GM12878 (cell line): ENCODE measurements around the gene PARP6. TPM values are rescaled to one million over a fixed set of nuclear protein-coding genes. Genes with fewer than 3 reads are reported as not detected.

Experiments used
- CHD1 ChIP-seq: IDR thresholded peaks from 2 replicates; pipeline ENCODE4 v1.6.1; 2012; ENCODE audit warnings: low read depth, low read length, improper control_type of control experiment
- EED ChIP-seq: sonication (generic); IDR thresholded peaks from 2 replicates; pipeline ENCODE4 v1.6.1; 2016; ENCODE audit warnings: antibody characterized with exemption, low read depth
- EP300 ChIP-seq, 2 experiments: fragments of 150-350 bp in 1 of 2; IDR thresholded peaks; 2 replicates each; pipeline ENCODE4 v1.6.1; 2011 to 2012; ENCODE audit warnings: low read depth in 2 of 2, low read length in 2 of 2, borderline replicate concordance in 1 of 2, improper control_type of control experiment in 1 of 2, inconsistent platforms in 1 of 2; ENCODE audit not compliant: control insufficient read depth in 1 of 2
- IRF4 ChIP-seq: IDR thresholded peaks from 2 replicates; pipeline ENCODE4 v1.6.1; 2011; ENCODE audit warnings: low read depth, low read length
- LARP7 ChIP-seq: fragments of 450-650 bp; IDR thresholded peaks from 2 replicates; pipeline ENCODE4 v1.6.1; 2017; ENCODE audit warnings: mild to moderate bottlenecking
- NBN ChIP-seq: fragments of 450-650 bp; IDR thresholded peaks from 2 replicates; pipeline ENCODE4 v1.6.1; 2016
- POLR2A ChIP-seq: IDR thresholded peaks from 2 replicates; pipeline ENCODE4 v1.6.1; 2011; ENCODE audit warnings: low read depth, mild to moderate bottlenecking, low read length
- RELB ChIP-seq: fragments of 450-650 bp; IDR thresholded peaks from 2 replicates; pipeline ENCODE4 v1.6.1; 2017; ENCODE audit warnings: low read depth, mild to moderate bottlenecking, moderate library complexity
- REST ChIP-seq: IDR thresholded peaks from 2 replicates; pipeline ENCODE4 v1.6.1; 2012; ENCODE audit warnings: mild to moderate bottlenecking, low read depth, low read length
- RFX5 ChIP-seq: IDR thresholded peaks from 2 replicates; pipeline ENCODE4 v1.6.1; 2011; ENCODE audit warnings: low read depth, low read length, improper control_type of control experiment
- SMC3 ChIP-seq: IDR thresholded peaks from 2 replicates; pipeline ENCODE4 v1.6.1; 2011; ENCODE audit warnings: low read length, improper control_type of control experiment, borderline replicate concordance
- WRNIP1 ChIP-seq: IDR thresholded peaks from 2 replicates; pipeline ENCODE4 v1.6.1; 2011; ENCODE audit warnings: low read depth, low read length, improper control_type of control experiment, borderline replicate concordance
- polyA plus RNA-seq, 11 experiments: library from polyadenylated mRNA; depleted of rRNA in 4 of 11; unstranded in 6 of 11; stranded (reverse) in 5 of 11; fragments of >200 nt; fragmentation: Nextera tagmentation in 4 of 11; fragmentation: Illumina TruSeq in 1 of 11; extraction: Ambion mirVana in 4 of 11; extraction: Trizol in 1 of 11; gene quantifications; 1 replicate in 1 of 11; 2 replicates in 10 of 11; pipeline versions ENCODE4 v1.2.1 to v1.2.3, GENCODE V29; 2011 to 2016; ENCODE audit warnings: inconsistent platforms in 2 of 11, missing spikeins in 2 of 11, low read depth in 1 of 11
- total RNA-seq, 4 experiments: library from RNA; depleted of rRNA in 3 of 4; stranded (reverse); fragments of >200 nt in 3 of 4; fragmentation: Illumina TruSeq in 1 of 4; extraction: Trizol in 1 of 4; gene quantifications; 2 replicates each; pipeline versions ENCODE4 v1.2.1 to v1.2.3, GENCODE V29; 2013 to 2021
- TF ChIP-seq, protein P1 (sequence below): fragments of 450-650 bp; IDR thresholded peaks from 2 replicates; pipeline ENCODE4 v1.6.1; 2016; ENCODE audit warnings: mild to moderate bottlenecking, moderate library complexity, borderline replicate concordance
- TF ChIP-seq, protein P2 (sequence below): IDR thresholded peaks from 2 replicates; pipeline ENCODE4 v1.6.1; 2012; ENCODE audit warnings: improper control_type of control experiment, low read depth, low read length; ENCODE audit not compliant: insufficient replicate concordance

The PARP6 gene
- total and polyA plus RNA-seq, 10 of the 15 experiments (the other 5 are each of a cell fraction or from before 2014, with no cell fraction given): 14.3 to 73.5 (median 26.9) TPM

DNA sequence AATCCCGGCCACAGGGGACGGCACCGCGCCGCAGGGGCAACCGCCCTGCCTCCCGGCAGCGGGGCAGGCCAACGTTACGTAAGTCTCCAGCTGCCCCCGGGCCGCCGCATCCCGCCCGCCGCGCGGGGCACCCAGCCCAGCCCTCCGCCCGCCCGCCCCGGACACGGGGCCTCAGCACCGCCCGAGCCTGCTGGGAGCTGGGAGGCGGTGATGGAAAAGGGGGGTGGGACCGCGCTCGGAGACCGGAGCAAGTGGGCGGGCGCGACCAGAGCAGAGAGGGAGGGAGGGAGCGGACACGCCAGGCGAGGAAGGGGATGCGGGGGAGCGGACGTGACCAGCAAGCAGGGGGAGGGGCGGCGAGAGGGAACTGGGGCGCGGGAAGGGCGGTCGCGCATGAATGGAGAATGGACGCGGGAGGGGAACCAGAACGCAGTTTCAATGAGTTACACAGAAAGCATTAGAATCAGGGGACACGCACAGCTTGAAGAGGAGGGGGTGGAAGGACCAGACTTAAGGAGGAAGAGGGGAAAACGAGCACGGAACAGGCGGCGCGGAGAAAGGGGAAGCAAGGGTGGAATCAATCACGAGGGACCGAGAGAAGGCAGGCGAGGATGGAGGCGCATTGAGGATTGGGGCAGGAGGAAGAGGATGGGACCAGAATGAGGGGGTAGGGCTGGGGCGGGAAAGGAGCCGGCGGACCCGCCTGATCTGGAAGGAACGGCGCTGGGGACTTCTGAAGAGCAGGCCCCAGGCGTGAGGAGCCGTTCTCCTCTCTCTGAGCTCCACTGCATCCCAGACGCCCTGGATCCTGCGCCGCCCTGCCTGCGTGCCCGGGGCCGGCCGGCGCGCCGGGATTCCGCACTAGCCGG lies 41.9 kb downstream of the PARP6 start (continued):
- TF ChIP-seq, protein P1, sequence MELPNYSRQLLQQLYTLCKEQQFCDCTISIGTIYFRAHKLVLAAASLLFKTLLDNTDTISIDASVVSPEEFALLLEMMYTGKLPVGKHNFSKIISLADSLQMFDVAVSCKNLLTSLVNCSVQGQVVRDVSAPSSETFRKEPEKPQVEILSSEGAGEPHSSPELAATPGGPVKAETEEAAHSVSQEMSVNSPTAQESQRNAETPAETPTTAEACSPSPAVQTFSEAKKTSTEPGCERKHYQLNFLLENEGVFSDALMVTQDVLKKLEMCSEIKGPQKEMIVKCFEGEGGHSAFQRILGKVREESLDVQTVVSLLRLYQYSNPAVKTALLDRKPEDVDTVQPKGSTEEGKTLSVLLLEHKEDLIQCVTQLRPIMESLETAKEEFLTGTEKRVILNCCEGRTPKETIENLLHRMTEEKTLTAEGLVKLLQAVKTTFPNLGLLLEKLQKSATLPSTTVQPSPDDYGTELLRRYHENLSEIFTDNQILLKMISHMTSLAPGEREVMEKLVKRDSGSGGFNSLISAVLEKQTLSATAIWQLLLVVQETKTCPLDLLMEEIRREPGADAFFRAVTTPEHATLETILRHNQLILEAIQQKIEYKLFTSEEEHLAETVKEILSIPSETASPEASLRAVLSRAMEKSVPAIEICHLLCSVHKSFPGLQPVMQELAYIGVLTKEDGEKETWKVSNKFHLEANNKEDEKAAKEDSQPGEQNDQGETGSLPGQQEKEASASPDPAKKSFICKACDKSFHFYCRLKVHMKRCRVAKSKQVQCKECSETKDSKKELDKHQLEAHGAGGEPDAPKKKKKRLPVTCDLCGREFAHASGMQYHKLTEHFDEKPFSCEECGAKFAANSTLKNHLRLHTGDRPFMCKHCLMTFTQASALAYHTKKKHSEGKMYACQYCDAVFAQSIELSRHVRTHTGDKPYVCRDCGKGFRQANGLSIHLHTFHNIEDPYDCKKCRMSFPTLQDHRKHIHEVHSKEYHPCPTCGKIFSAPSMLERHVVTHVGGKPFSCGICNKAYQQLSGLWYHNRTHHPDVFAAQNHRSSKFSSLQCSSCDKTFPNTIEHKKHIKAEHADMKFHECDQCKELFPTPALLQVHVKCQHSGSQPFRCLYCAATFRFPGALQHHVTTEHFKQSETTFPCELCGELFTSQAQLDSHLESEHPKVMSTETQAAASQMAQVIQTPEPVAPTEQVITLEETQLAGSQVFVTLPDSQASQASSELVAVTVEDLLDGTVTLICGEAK: peak; percentile 29; the same call in 1 of the 2 replicates
- TF ChIP-seq REST (no peak), POLR2A (peak; percentile 87), IRF4 (no peak), EED (peak; percentile 65), CHD1 (peak; percentile 75; the same call in 1 of the 2 replicates), RFX5 (no peak), EP300 (IDR thresholded peaks at IDR 0.05; ENCODE audit: borderline replicate concordance in 1 of 2, control insufficient read depth in 1 of 2, low read depth in 2 of 2, low read length in 2 of 2) (no peak; a peak in 1 of 4 replicates), WRNIP1 (no peak), LARP7 (peak; percentile 69; the same call in 1 of the 2 replicates), RELB (peak; percentile 70), NBN (peak; percentile 99), SMC3 (no peak)
- TF ChIP-seq, protein P2, sequence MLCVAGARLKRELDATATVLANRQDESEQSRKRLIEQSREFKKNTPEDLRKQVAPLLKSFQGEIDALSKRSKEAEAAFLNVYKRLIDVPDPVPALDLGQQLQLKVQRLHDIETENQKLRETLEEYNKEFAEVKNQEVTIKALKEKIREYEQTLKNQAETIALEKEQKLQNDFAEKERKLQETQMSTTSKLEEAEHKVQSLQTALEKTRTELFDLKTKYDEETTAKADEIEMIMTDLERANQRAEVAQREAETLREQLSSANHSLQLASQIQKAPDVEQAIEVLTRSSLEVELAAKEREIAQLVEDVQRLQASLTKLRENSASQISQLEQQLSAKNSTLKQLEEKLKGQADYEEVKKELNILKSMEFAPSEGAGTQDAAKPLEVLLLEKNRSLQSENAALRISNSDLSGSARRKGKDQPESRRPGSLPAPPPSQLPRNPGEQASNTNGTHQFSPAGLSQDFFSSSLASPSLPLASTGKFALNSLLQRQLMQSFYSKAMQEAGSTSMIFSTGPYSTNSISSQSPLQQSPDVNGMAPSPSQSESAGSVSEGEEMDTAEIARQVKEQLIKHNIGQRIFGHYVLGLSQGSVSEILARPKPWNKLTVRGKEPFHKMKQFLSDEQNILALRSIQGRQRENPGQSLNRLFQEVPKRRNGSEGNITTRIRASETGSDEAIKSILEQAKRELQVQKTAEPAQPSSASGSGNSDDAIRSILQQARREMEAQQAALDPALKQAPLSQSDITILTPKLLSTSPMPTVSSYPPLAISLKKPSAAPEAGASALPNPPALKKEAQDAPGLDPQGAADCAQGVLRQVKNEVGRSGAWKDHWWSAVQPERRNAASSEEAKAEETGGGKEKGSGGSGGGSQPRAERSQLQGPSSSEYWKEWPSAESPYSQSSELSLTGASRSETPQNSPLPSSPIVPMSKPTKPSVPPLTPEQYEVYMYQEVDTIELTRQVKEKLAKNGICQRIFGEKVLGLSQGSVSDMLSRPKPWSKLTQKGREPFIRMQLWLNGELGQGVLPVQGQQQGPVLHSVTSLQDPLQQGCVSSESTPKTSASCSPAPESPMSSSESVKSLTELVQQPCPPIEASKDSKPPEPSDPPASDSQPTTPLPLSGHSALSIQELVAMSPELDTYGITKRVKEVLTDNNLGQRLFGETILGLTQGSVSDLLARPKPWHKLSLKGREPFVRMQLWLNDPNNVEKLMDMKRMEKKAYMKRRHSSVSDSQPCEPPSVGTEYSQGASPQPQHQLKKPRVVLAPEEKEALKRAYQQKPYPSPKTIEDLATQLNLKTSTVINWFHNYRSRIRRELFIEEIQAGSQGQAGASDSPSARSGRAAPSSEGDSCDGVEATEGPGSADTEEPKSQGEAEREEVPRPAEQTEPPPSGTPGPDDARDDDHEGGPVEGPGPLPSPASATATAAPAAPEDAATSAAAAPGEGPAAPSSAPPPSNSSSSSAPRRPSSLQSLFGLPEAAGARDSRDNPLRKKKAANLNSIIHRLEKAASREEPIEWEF: no peak
